HG03558 (cell line): Measurements from ENCODE around the gene SOX1.

Source experiments
- ATAC-seq: cut with Tn5 transposase; IDR thresholded peaks from one replicate; pipeline ENCODE4 v1.9.1; 2021; ENCODE audit warnings: moderate number of reproducible peaks; ENCODE audit not compliant: unreplicated experiment; ENCODE audit errors: extremely low read depth

The SOX1 gene

DNA sequence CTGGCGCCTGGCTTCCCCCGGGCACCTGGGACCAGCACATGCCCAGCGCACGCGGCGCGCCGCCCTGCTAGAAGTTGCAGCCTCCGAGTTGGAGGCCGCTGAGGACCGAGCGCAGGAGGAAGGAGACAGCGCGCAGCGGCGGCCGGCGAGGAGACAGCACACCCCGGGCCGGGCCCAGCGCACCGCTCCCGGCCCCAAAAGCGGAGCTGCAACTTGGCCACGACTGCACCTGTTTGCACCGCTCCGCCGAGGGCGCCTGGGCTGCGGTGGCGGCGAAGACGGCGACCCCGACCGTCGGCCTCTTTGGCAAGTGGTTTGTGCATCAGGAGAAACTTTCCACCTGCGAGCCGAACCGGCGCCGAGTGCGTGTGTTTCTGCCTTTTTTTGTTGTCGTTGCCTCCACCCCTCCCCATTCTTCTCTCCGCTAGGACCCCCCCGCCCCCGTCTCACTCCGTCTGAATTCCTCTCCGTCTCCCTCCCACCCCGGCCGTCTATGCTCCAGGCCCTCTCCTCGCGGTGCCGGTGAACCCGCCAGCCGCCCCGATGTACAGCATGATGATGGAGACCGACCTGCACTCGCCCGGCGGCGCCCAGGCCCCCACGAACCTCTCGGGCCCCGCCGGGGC lies at the start of gene SOX1:
SOX1 (plus strand) TSS at position 34 of the 626 bp plus-strand sequence; CDS start at position 544, 510 bp downstream.
- ATAC-seq = no peak

DNA sequence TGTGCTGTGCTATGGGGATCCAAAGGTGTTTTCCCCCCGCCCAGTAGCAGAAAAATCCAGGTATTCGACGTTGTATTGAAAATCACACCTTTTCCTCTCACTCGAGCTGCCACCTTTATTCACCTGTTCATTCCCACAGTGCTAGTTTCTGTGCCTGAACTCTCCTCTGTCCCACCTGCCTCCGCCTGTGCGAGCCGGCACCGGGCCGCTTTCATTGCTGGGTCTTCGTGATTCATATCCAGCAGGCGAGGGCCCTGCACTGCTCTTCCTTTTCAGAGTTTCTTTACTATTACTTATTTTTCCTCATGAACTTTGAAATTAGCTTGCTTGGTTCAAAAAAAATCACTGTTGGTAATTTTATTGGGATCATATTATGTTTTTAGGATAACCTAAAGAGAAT lies 42.4 kb upstream of the SOX1 start:
- no peak for ATAC-seq

GRCh38 chr13:112027250-112027649 lies 39.7 kb upstream of the SOX1 start:
- no peak for ATAC-seq

DNA sequence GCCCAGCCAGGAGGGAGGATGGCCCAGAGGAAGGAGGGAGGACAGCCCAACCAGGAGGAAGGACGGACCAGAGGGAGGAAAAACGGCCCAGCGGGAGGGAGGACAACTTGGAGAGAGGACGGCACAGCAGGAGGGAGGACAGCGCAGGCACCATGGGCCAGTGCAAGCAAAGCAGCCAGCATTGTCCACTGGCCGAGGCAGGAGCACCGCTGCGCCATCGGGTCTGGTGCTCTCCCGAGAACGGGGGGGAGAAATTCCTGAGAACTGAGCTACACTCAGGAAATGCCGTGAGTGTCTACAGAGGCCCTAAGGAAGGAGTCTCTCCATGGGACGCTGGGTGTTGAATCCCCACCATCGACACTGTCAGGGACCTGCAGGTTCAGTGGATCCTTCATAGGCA lies 38.5 kb upstream of the SOX1 start:
- ATAC-seq = no peak

GRCh38 chr13:112029143-112029542 lies 37.8 kb upstream of the SOX1 start:
- no peak for ATAC-seq

- ATAC-seq = no peak
Measured at GRCh38 chr13:112032186-112032993, 34.6 kb upstream of the SOX1 start.

- no peak for ATAC-seq
Measured at GRCh38 chr13:112034231-112034630, 32.7 kb upstream of the SOX1 start.

- ATAC-seq = no peak
Measured at GRCh38 chr13:112034846-112035245, 32.1 kb upstream of the SOX1 start.

DNA sequence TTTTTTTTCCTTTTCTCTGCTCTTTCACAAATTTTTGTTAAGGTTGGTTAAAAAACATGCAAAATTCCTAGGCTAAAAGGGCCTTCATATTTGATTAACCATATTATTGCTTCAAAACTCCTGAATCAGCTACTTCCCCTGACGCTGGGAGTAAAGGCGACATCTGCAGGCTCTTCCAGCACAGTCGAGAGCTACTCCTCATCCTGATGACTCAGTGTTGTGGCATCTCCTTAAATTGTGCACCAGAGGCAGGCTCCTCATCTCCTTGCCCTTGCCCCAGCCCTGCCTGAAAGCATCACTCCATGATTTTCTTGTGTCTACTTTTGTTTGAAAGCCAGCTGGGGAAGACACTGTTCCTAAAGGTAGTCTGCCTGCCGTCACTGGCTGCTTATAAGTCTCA lies 24.5 kb upstream of the SOX1 start:
- ATAC-seq = no peak

DNA sequence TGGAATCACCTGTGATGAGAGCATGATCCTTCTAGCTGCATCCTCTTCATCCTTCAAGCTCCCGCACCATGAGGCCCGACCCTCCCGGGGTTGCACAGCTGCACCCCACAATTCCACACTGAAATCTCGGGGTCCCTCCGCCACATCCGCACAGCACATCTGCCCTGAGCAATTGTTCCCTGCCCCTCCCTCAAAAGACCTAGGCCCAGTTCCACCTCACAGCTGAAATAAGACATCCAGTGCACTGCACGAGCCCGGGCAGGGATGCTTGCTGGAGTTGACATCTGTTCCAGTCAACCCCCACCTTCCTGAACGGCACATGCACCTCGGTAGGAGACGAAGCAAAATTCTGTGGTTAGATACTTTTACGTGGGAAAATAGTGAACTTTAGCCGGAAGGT lies 14.7 kb upstream of the SOX1 start:
- ATAC-seq = no peak

DNA sequence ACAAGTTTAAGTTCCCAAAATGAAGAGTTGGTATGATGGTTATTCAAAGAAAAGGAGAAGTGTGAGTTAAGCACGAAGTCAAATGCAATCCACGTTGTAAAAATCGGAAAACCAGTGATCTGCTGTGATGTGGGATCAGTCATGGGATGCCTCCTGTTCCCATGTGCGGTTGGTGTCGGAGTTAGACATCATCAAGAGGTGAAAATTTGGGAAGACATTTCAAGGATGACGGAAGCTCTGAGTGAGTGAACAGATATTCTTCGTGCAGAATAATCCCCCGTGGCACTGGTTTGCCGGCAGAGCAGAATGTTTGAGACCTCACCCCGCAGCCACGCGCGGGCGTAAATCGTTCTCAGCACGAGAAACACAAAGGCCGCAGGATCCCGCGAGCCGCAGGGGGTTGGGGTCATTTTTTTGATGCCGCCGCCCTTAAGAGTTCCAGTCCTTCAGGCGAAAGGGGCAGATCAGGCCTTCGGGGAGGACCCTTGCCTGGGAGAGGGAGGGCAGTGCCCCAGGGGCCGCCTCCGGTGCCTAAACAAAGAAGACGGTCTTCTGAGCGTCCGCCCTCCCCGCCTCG lies 13.7 kb upstream of the SOX1 start:
- no peak for ATAC-seq

DNA sequence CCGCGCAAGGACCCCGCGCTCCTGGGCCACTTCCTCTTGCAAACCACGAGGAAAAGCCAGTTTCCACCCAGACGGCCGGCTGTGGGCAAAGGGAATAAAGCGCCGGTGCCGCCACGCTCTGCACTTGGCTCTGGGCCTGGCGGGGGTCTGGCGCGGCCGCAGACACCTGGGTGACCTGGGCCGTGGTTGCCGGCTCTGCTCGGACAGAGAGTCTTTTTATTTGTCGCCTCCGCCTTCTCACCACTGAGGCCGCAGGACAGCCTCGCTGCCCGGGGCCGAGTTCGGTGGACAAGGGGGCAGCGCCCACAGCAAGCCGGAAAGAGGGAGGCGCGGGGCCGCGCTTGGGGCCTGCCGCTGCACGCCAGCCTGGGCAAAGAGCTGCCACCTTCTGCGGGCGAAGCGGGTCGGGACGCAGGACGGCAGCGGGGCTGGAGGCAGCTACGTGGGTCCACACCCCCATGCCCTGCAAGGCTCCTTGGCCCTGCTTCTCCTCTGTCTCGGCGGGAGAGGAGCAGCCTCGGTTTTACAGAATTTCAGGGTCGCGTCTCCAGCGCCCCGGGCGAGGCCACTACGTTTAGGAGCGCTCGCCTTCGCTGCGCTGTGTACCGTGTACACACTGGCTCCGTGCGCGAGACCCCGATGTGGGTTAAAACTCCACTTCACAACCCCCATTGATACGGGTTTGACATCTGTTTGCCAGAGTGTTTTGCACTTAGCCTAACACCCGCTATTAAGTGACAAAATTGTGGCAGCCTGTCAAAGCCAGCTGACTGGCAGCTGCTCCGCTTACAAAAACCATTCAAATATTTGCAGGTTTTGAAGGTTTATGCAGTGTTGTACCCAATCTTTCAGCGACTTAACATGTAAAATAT lies 13.0 kb upstream of the SOX1 start:
- no peak for ATAC-seq

- ATAC-seq = no peak
Measured at GRCh38 chr13:112054616-112055015, 12.3 kb upstream of the SOX1 start.

GRCh38 chr13:112055036-112055914 lies 11.7 kb upstream of the SOX1 start:
- no peak for ATAC-seq

DNA sequence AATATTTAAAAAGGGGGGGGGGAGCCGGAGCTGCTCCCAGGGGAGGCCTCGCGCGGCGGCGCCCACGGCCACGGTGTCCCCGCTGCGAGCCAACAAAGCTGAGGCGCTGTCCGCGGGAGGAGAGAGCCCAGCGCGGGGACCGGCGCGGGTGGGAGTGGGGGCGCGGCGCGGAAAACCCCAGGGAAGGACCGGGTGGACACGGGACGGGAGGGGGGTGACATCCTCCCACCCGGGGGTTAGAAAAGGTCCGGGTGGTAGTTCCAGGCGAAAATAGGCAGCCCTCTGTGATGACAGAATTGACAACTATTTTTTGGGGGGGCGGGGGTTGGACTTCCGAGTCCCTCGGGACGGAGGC lies 11.1 kb upstream of the SOX1 start:
- no peak for ATAC-seq

- ATAC-seq = no peak
Measured at GRCh38 chr13:112056284-112056727, 10.6 kb upstream of the SOX1 start.

- ATAC-seq = no peak
Measured at GRCh38 chr13:112056739-112057438, 10.1 kb upstream of the SOX1 start.

DNA sequence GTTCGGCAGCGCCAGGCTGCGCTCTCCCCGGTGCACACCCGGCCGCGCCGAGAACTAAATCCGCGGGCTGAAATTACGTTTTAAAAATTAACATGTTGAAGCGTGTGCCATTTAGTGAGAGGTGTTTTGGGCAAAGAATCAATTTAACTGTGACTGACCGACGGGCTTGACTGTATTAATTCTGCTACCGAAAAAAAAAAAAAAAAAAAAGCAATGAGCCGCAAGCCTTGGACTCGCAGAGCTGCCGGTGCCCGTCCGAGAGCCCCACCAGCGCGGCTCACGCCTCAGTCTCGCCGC lies 9.6 kb upstream of the SOX1 start:
- ATAC-seq = no peak
